ENCODE measurements around the gene HOXC11.

- TF ChIP-seq POLR2AphosphoS5 (IDR thresholded peaks at IDR 0.05) = no peak
- no peak for TF ChIP-seq CTCF (IDR thresholded peaks at IDR 0.05)
- no peak for TF ChIP-seq POLR2A (IDR thresholded peaks at IDR 0.05)
These were observed 22.1 kb downstream of the HOXC11 start for GRCh38 chr12:53995002-53995377.

All from gastroesophageal sphincter (tissue), 3 donors.